GM23248 (cell line): ENCODE data around the gene ARHGAP8. TPM values are rescaled to one million over a fixed set of nuclear protein-coding genes. Genes with fewer than 3 reads are reported as not detected.

ENCODE experiments used
- DNase-seq: peaks from one replicate; pipeline ENCODE4 v3.0.0-alpha.2; 2015
- H2AFZ ChIP-seq: fragments of 200-600 bp; sonication (generic); 2 replicates; pipeline ENCODE4 v1.6.1; 2016; ENCODE audit warnings: antibody characterized with exemption
- H3F3A ChIP-seq: fragments of 200-600 bp; sonication (generic); 2 replicates; pipeline ENCODE4 v1.6.1; 2016; ENCODE audit warnings: mild to moderate bottlenecking, antibody characterized with exemption, mixed run types; ENCODE audit not compliant: insufficient read depth
- H3K27ac ChIP-seq: fragments of 200-600 bp; sonication (generic); 2 replicates; pipeline ENCODE4 v1.5.1; 2016; ENCODE audit warnings: mild to moderate bottlenecking
- H3K27me3 ChIP-seq: fragments of 200-600 bp; sonication (generic); replicated peaks from 2 replicates; pipeline ENCODE4 v1.6.1; 2016; ENCODE audit warnings: mild to moderate bottlenecking; ENCODE audit not compliant: insufficient read depth
- H3K36me3 ChIP-seq: fragments of 200-600 bp; sonication (generic); 2 replicates; pipeline ENCODE4 v1.6.1; 2016; ENCODE audit warnings: low read depth, mild to moderate bottlenecking
- H3K4me1 ChIP-seq: fragments of 200-600 bp; sonication (generic); 2 replicates; pipeline ENCODE4 v1.6.1; 2016; ENCODE audit warnings: mild to moderate bottlenecking; ENCODE audit not compliant: insufficient read depth
- H3K4me2 ChIP-seq: fragments of 200-600 bp; sonication (generic); one replicate; pipeline ENCODE4 v1.6.1; 2016; ENCODE audit warnings: mild to moderate bottlenecking; ENCODE audit not compliant: unreplicated experiment
- H3K4me3 ChIP-seq: fragments of 200-600 bp; sonication (generic); 2 replicates; pipeline ENCODE4 v1.5.1; 2016; ENCODE audit warnings: mild to moderate bottlenecking
- H3K79me2 ChIP-seq: fragments of 200-600 bp; sonication (generic); 2 replicates; pipeline ENCODE4 v1.6.1; 2016; ENCODE audit warnings: mild to moderate bottlenecking; ENCODE audit not compliant: insufficient read depth
- H3K9ac ChIP-seq: fragments of 200-600 bp; sonication (generic); 2 replicates; pipeline ENCODE4 v1.6.1; 2016; ENCODE audit warnings: mild to moderate bottlenecking
- H3K9me2 ChIP-seq: fragments of 200-600 bp; sonication (generic); 2 replicates; pipeline ENCODE4 v1.6.1; 2016; ENCODE audit warnings: mixed run types, mild to moderate bottlenecking, moderate library complexity; ENCODE audit not compliant: insufficient read depth
- H3K9me3 ChIP-seq: fragments of 200-600 bp; sonication (generic); one replicate; pipeline ENCODE4 v1.6.1; 2017; ENCODE audit warnings: low read depth
- H4K20me1 ChIP-seq: fragments of 200-600 bp; sonication (generic); 2 replicates; pipeline ENCODE4 v1.6.0; 2016; ENCODE audit not compliant: insufficient read depth
- EZH2 ChIP-seq: fragments of 200-600 bp; sonication (generic); IDR thresholded peaks from 2 replicates; pipeline ENCODE4 v1.6.1; 2018; ENCODE audit warnings: antibody characterized with exemption, mild to moderate bottlenecking; ENCODE audit not compliant: insufficient read depth, poor library complexity, severe bottlenecking
- EZH2phosphoT487 ChIP-seq: fragments of 200-600 bp; sonication (generic); IDR thresholded peaks from 2 replicates; pipeline ENCODE4 v1.6.1; 2018; ENCODE audit warnings: antibody characterized with exemption, moderate library complexity, mild to moderate bottlenecking, low read depth; ENCODE audit not compliant: insufficient read depth
- WGBS, 2 experiments: methylation state at CpG; one replicate each; pipeline ENCODE4 v1.1.6; 2015 to 2017; ENCODE audit warnings: low lambda C conversion rate in 2 of 2, low coverage in 1 of 2; ENCODE audit errors: missing lambda C conversion rate in 2 of 2; 5-methylcytosine and 5-hydroxymethylcytosine counted together
- in situ Hi-C: fragments of 300-500 bp; cut with MboI; formaldehyde crosslinking; loops from 2 replicates; pipeline ENCODE4 v1.15.0; 2020
- polyA plus RNA-seq: library from polyadenylated mRNA; unstranded; fragments of >200 nt; fragmentation: Nextera tagmentation; extraction: Ambion mirVana; gene quantifications from 2 replicates; pipeline ENCODE4 v1.2.1, GENCODE V29; 2016
- total RNA-seq: library from RNA; depleted of rRNA; stranded (reverse); fragments of >200 nt; shearing (Covaris generic); gene quantifications from 2 replicates; pipeline ENCODE4 v1.2.3, GENCODE V29; 2014

The ARHGAP8 gene
- total and polyA plus RNA-seq, 2 experiments from 2014 or later = 0.54 TPM; not detected in 1

DNA sequence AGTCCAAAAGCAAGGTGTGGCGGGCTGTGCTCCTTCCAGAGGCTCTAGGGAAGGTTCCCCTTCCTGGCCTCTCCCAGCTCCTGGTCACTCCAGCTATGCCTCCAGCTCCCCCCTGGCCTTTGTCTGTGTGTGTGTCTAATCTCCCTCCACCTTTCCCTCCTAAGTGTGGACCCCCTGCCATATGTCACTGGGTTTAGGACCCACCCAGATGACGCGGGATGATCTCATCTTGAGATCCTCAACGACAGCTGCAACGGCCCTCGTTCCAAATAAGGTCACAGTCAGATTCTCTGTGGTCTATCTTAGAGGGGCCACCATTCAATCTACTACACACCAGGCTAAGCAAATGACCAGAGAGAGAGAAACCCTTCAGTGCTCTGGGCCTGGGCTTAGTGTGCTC lies 107.9 kb downstream of the ARHGAP8 start:
- H3K27ac ChIP-seq = no peak overlapping the region
- no peaks in the 10 kb centered on the region for H3K79me2 ChIP-seq
- H3K9ac ChIP-seq = no peak overlapping the region
- TF ChIP-seq EZH2phosphoT487 (no peak), EZH2 (no peak)
- H2AFZ ChIP-seq = no peak overlapping the region
- no peaks in the 10 kb centered on the region for H3F3A ChIP-seq
- 80 to 85% methylated on average over 6 of the region's 6 CpGs for WGBS, 2 experiments
- H3K36me3 ChIP-seq = no peaks in the 10 kb centered on the region
- H3K27me3 ChIP-seq = no peaks in the 10 kb centered on the region
- in situ Hi-C loops = no loop called here
- H3K9me2 ChIP-seq = no peaks in the 10 kb centered on the region
- no peaks in the 10 kb centered on the region for H4K20me1 ChIP-seq
- no peaks in the 10 kb centered on the region for H3K9me3 ChIP-seq
- DNase-seq = no peak
- no peak overlapping the region for H3K4me2 ChIP-seq
- 0 out of 2 replicates have a peak, but pooled peaks cover under 1% of the 10 kb centered on the region for H3K4me1 ChIP-seq
- no peak overlapping the region for H3K4me3 ChIP-seq

DNA sequence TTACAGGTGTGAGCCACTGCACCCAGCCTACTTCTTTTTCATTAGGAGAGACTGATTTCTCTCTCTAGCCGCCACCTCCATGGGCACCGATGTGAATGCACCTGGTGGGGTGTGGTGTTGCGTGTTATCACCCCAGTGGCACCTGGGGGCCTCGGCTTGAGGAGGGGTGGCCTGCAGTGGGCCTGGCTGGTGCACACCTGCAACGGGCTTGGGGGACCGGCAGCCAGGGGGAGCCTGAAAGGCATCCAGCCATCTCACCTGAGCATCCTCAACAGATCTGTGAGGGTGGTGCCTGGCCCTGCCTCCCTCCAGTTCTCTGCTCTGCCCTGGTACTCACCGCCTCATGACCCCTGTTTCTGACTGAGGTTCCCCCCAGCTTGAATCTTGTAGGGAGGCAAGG lies 108.9 kb downstream of the ARHGAP8 start:
- TF ChIP-seq EZH2phosphoT487 = no peak

DNA sequence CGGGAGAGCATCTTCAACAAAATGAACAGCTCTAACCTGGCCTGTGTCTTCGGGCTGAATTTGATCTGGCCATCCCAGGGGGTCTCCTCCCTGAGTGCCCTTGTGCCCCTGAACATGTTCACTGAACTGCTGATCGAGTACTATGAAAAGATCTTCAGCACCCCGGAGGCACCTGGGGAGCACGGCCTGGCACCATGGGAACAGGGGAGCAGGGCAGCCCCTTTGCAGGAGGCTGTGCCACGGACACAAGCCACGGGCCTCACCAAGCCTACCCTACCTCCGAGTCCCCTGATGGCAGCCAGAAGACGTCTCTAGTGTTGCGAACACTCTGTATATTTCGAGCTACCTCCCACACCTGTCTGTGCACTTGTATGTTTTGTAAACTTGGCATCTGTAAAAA lies 109.9 kb downstream of the ARHGAP8 start:
- Histone ChIP-seq H3K4me3 (no peak overlapping the region), H3K36me3 (no peaks in the 10 kb centered on the region), H3K27me3 (no peaks in the 10 kb centered on the region), H3K4me2 (no peak overlapping the region), H3K9me2 (no peaks in the 10 kb centered on the region), H3K79me2 (no peaks in the 10 kb centered on the region), H2AFZ (no peak overlapping the region), H3F3A (no peaks in the 10 kb centered on the region), H3K9ac (no peak overlapping the region), H4K20me1 (no peaks in the 10 kb centered on the region), H3K9me3 (no peaks in the 10 kb centered on the region), H3K4me1 (no peaks in the 10 kb centered on the region), H3K27ac (no peak overlapping the region)
- no peak for DNase-seq
- TF ChIP-seq EZH2 = no peak
- TF ChIP-seq EZH2phosphoT487 = no peak
- WGBS, 2 experiments = 56 to 59% methylated on average over 11 of the region's 11 CpGs
- in situ Hi-C loops = no loop called here

More for the DNA sequence above, 108.9 kb downstream of the ARHGAP8 start:
- H3K36me3 ChIP-seq = no peaks in the 10 kb centered on the region
- H3K4me1 ChIP-seq = no peaks in the 10 kb centered on the region
- H4K20me1 ChIP-seq = no peaks in the 10 kb centered on the region
- no peak overlapping the region for H2AFZ ChIP-seq
- H3K27ac ChIP-seq = no peak overlapping the region
- no peak overlapping the region for H3K4me2 ChIP-seq
- H3K9ac ChIP-seq = no peak overlapping the region
- H3K4me3 ChIP-seq = no peak overlapping the region
- no peaks in the 10 kb centered on the region for H3K79me2 ChIP-seq
- H3F3A ChIP-seq = no peaks in the 10 kb centered on the region
- no peaks in the 10 kb centered on the region for H3K9me2 ChIP-seq
- H3K27me3 ChIP-seq = no peaks in the 10 kb centered on the region
- H3K9me3 ChIP-seq = no peaks in the 10 kb centered on the region
- in situ Hi-C loops = no loop called here
- 65 to 75% methylated on average over 6 of the region's 7 CpGs for WGBS, 2 experiments
- no peak for DNase-seq

DNA sequence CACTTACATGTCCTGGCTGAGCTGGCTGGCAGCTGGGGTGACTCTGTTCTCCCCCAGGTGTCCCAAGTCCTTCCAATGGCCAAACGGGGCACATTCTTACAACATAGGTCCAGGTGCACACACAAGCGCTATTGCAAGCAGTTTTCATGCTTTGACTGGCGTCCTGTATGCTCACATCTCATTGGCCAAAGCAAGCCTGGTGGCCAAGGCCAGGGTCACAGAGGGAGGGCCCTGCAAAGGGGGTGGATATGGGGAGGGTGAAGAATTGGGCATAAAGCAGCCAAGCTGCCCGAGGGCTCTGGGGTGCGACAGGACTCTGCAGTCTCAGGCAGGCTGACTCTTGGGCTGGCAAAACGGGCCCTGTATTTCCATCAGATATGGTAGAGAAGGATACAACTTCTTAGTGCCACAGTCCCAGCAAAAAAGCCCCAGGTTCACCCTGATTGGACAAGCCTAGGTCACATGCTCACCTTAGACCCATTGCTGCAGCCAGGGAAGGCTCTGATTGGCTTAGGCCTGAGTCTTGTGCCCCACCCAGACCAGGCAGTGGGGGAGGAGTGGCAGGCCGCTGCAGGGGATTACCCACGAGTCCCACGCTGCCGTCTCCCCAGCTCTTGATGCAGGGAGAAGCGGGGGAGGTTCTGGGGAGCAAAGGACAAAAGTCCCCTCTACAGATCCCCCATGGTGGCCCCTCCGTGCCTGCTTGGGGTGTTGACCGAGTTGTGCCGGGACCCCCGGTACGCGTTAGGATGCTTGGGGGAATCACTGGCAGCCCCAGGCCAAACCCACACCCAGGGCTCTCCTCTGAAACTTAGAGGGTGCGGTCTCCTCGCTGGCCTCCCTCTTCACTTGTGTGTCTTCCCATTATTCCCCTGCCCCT lies 110.8 kb downstream of the ARHGAP8 start:
- H2AFZ ChIP-seq = no peak overlapping the region
- H3K9ac ChIP-seq = no peak overlapping the region
- no peaks in the 10 kb centered on the region for H3K79me2 ChIP-seq
- H4K20me1 ChIP-seq = no peaks in the 10 kb centered on the region
- no peak for TF ChIP-seq EZH2phosphoT487
- no peak for TF ChIP-seq EZH2
- H3K4me2 ChIP-seq = no peak overlapping the region
- H3K9me2 ChIP-seq = no peaks in the 10 kb centered on the region
- H3F3A ChIP-seq = no peaks in the 10 kb centered on the region
- no peak for DNase-seq
- 74 to 77% methylated on average over 16 to 19 of the region's 19 CpGs for WGBS, 2 experiments
- no peaks in the 10 kb centered on the region for H3K27me3 ChIP-seq
- H3K4me1 ChIP-seq = no peaks in the 10 kb centered on the region
- no peak overlapping the region for H3K27ac ChIP-seq
- no peaks in the 10 kb centered on the region for H3K36me3 ChIP-seq
- no peak overlapping the region for H3K4me3 ChIP-seq
- in situ Hi-C loops = no loop called here
- no peaks in the 10 kb centered on the region for H3K9me3 ChIP-seq
